Brain pericyte (primary cell): ENCODE data around the gene AP5S1.
"Not testable (repeated sequence)": the region's sequence is repeated elsewhere in the genome, so short reads cannot be mapped to it uniquely, and the experiment has no call there.

Experiments
- DNase-seq: peaks from one replicate; pipeline ENCODE4 v3.0.0-alpha.2; 2012; ENCODE audit warnings: low read depth, low spot score

AP5S1 gene

GRCh38 chr20:3794168-3794567, 26.2 kb upstream of the AP5S1 start:
- DNase-seq = not testable (repeated sequence)

GRCh38 chr20:3794701-3795420, 25.5 kb upstream of the AP5S1 start:
- DNase-seq = no peak

- DNase-seq = peak; percentile 71
These were observed 24.6 kb upstream of the AP5S1 start, which contains the start of gene CDC25B for GRCh38 chr20:3795511-3796468. Gene CDC25B (plus strand): TSS chr20:3796310. CDS start chr20:3796532, 222 bp downstream.

- no peak for DNase-seq
These were observed 23.7 kb upstream of the AP5S1 start for GRCh38 chr20:3796477-3797225.

GRCh38 chr20:3797226-3797545, 23.2 kb upstream of the AP5S1 start:
- no peak for DNase-seq

- no peak for DNase-seq
These were observed 22.6 kb upstream of the AP5S1 start for GRCh38 chr20:3797592-3798372.

GRCh38 chr20:3798373-3798768, 22.0 kb upstream of the AP5S1 start:
- no peak for DNase-seq

GRCh38 chr20:3798908-3799248, 21.5 kb upstream of the AP5S1 start:
- DNase-seq = no peak

GRCh38 chr20:3800256-3800877, 20.0 kb upstream of the AP5S1 start:
- no peak for DNase-seq

GRCh38 chr20:3800878-3801260, 19.5 kb upstream of the AP5S1 start:
- no peak for DNase-seq

GRCh38 chr20:3801299-3801698, 19.0 kb upstream of the AP5S1 start:
- no peak for DNase-seq

- no peak for DNase-seq
These were observed 18.5 kb upstream of the AP5S1 start for GRCh38 chr20:3801846-3802245.

GRCh38 chr20:3802524-3803239, 17.7 kb upstream of the AP5S1 start:
- no peak for DNase-seq

- no peak for DNase-seq
These were observed 17.1 kb upstream of the AP5S1 start for GRCh38 chr20:3803289-3803688.

GRCh38 chr20:3803854-3804253, 16.5 kb upstream of the AP5S1 start:
- DNase-seq = no peak

- no peak for DNase-seq
These were observed 16.0 kb upstream of the AP5S1 start for GRCh38 chr20:3804254-3804751.

- DNase-seq = no peak
These were observed 15.6 kb upstream of the AP5S1 start for GRCh38 chr20:3804781-3805180.

GRCh38 chr20:3808544-3808943, 11.8 kb upstream of the AP5S1 start:
- no peak for DNase-seq

GRCh38 chr20:3811467-3812258, 8.7 kb upstream of the AP5S1 start:
- peak; percentile 99 for DNase-seq
